Calu3 (cell line): ENCODE data around the gene DLX1. TPM values are rescaled to one million over a fixed set of nuclear protein-coding genes. Genes with fewer than 3 reads are reported as not detected.

Experiments
- BruUV-seq: library from RNA; stranded (reverse); fragments of 400-500 nt; replicated peaks from 2 replicates; lab custom pipeline; 2021; lab: Mats Ljungman, UMichigan
- CTCF ChIA-PET: fragments of 300-600 bp; sonication (Branson Sonifier 250); formaldehyde crosslinking; loops from one replicate; lab custom pipeline; 2022; ENCODE audit warnings: antibody characterized with exemption; lab: Charles Lee
- DNase-seq: peaks from one replicate; pipeline ENCODE4 v3.0.0; 2022
- H3K27ac Mint-ChIP-seq: one replicate; pipeline ENCODE4 v1.8.0; 2022; ENCODE audit warnings: mixed read lengths; ENCODE audit not compliant: unreplicated experiment
- H3K27me3 Mint-ChIP-seq: one replicate; pipeline ENCODE4 v1.8.0; 2022; ENCODE audit warnings: mixed read lengths; ENCODE audit not compliant: unreplicated experiment
- H3K36me3 Mint-ChIP-seq: one replicate; pipeline ENCODE4 v1.8.0; 2022; ENCODE audit warnings: mild to moderate bottlenecking, moderate library complexity, mixed read lengths; ENCODE audit not compliant: insufficient read depth, unreplicated experiment
- H3K4me1 Mint-ChIP-seq: one replicate; pipeline ENCODE4 v1.8.0; 2022; ENCODE audit warnings: mild to moderate bottlenecking, low read depth, mixed read lengths; ENCODE audit not compliant: unreplicated experiment
- H3K4me3 Mint-ChIP-seq: one replicate; pipeline ENCODE4 v1.8.0; 2022; ENCODE audit warnings: mild to moderate bottlenecking, low read depth, moderate library complexity, mixed read lengths; ENCODE audit not compliant: unreplicated experiment
- H3K9me3 Mint-ChIP-seq: one replicate; pipeline ENCODE4 v1.8.0; 2022; ENCODE audit warnings: low read depth, mixed read lengths; ENCODE audit not compliant: unreplicated experiment
- intact Hi-C: fragments of 100-400 bp; cut with micrococcal nuclease; formaldehyde crosslinking; loops from one replicate; pipeline ENCODE4 v1.10.0; 2022; ENCODE audit not compliant: unreplicated experiment
- total RNA-seq: library from RNA; stranded (reverse); gene quantifications from 2 replicates; pipeline ENCODE4 v1.2.3, GENCODE V29; 2022
- TF ChIP-seq, protein P1 (sequence below): fragments of 200-600 bp; IDR thresholded peaks from one replicate; pipeline ENCODE4 v1.8.0; 2022; ENCODE audit warnings: antibody characterized with exemption; ENCODE audit not compliant: unreplicated experiment

Gene DLX1
- total RNA-seq, 1 experiment from 2014 or later: not detected

DNA sequence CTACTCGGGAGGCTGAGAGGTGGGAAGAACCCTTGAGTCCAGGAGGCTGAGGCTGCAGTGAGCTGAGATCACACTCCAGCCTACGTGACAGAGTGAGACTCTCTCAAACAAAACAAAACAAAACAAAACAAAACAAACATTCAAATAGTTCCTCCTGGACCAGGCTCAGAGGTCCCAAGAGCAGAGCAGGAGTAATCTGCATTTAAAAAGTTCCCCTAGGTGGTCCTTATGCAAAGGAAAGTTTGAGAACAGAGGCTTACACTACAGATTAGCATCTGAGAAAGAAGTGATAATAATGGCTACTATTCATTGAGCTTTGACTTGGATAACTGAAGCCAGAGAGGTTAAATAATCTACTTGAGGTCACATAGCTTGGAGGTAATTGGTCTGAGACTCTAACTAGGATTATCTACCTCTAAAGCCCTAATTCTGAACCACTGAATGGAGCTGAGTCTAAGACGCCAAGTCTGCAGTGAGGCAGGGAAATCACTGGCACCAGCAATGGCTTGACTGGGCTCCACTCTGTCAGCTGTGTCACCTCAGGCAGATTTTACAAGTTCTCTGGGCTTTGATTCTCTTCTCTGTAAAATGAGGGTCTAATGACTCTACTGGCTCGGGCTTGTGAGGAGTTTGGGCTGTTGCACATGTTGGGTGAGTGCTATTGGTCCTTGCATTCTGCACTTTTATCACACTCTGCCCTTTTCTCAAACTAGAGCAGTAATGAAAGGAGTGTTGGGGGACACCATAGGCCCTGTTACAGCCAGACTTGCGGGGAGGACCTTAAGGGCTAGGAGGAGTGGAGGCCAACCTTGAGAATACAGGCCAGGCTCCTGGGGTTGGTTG lies 46.6 kb downstream of the DLX1 start:
- Mint-ChIP-seq H3K4me3 (no peak overlapping the region), H3K9me3 (no peaks in the 10 kb centered on the region), H3K27ac (no peak overlapping the region), H3K36me3 (no peaks in the 10 kb centered on the region), H3K27me3 (no peaks in the 10 kb centered on the region), H3K4me1 (no peaks in the 10 kb centered on the region)
- CTCF ChIA-PET: no interaction called here
- TF ChIP-seq, protein P1, sequence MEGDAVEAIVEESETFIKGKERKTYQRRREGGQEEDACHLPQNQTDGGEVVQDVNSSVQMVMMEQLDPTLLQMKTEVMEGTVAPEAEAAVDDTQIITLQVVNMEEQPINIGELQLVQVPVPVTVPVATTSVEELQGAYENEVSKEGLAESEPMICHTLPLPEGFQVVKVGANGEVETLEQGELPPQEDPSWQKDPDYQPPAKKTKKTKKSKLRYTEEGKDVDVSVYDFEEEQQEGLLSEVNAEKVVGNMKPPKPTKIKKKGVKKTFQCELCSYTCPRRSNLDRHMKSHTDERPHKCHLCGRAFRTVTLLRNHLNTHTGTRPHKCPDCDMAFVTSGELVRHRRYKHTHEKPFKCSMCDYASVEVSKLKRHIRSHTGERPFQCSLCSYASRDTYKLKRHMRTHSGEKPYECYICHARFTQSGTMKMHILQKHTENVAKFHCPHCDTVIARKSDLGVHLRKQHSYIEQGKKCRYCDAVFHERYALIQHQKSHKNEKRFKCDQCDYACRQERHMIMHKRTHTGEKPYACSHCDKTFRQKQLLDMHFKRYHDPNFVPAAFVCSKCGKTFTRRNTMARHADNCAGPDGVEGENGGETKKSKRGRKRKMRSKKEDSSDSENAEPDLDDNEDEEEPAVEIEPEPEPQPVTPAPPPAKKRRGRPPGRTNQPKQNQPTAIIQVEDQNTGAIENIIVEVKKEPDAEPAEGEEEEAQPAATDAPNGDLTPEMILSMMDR: no peak
- DNase-seq: no peak
- BruUV-seq: no TSS peak
- intact Hi-C loops: no loop called here

DNA sequence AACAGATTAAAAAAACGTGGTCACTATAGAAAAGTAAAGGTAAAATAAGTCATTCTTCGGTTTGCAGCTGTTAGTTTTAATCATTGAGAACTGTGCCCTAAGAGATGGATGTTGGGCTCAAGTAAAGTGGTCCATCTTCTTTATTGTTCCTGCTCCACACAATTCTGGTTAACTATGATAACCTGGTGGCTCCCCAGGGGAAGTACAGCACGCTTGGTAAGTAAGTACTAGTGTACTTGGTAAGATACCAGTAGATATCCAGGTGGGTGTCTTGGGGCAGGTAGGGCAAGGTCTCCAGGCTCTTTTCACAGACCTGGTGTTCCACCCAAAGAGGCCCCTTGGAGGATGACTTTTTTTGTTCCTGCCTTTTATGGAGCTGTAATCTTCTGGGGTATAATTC lies 49.0 kb downstream of the DLX1 start:
- H3K27me3 Mint-ChIP-seq: no peaks in the 10 kb centered on the region
- no peaks in the 10 kb centered on the region for H3K36me3 Mint-ChIP-seq
- no TSS peak for BruUV-seq
- H3K4me3 Mint-ChIP-seq: no peak overlapping the region
- DNase-seq: no peak
- no peaks in the 10 kb centered on the region for H3K4me1 Mint-ChIP-seq
- TF ChIP-seq, protein P1: no peak
- no peaks in the 10 kb centered on the region for H3K9me3 Mint-ChIP-seq
- H3K27ac Mint-ChIP-seq: no peak overlapping the region
- intact Hi-C loops: no loop called here
- CTCF ChIA-PET: interaction anchor here (0.6 to 0.7 kb wide), 2 partner anchors 8 to 92 kb away, joined by 5 to 7 read pairs; no protein-coding TSS in a partner anchor

DNA sequence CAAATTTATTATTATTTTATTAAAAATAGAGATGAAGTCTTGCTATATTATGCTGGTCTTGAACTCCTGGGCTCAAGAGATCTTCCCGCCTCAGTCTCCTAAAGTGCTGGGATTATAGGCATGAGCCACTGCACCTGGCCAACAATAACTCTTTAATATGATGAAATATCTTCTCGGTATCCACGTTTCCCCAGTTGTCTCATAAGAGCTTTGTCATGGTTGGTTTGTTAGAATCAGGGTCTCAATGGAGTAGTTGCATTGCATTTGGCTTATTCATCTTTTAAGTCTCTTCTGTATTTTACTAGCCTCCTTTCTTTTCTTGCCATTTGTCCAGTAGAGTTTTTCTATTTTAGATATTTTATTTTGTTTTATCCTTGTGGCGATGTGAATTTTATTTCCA lies 50.1 kb downstream of the DLX1 start:
- CTCF ChIA-PET: no interaction called here
- H3K9me3 Mint-ChIP-seq: no peaks in the 10 kb centered on the region
- no peaks in the 10 kb centered on the region for H3K27me3 Mint-ChIP-seq
- no TSS peak for BruUV-seq
- DNase-seq: no peak
- TF ChIP-seq, protein P1: no peak
- no peaks in the 10 kb centered on the region for H3K36me3 Mint-ChIP-seq
- intact Hi-C loops: no loop called here
- no peak overlapping the region for H3K4me3 Mint-ChIP-seq
- no peak overlapping the region for H3K27ac Mint-ChIP-seq
- no peaks in the 10 kb centered on the region for H3K4me1 Mint-ChIP-seq

DNA sequence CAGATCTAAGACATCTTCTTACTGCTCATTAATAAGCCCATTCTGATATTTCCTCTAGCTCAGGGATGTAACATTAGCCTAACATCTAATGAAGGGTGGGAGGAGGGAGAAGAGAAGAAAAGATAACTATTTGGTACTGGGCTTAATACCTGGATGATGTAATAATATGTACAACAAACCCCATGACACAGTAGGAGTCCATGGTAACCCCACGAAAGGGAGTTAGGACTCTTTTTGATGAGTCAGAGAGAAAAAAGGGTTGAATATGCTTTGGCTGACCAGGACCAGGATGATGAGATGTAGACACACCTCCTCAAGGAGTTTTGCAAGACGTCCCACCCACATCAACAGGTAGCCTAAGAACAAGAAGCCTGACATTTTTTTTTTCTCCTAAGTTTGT lies 51.8 kb downstream of the DLX1 start:
- peaks cover 8% of the 10 kb centered on the region for H3K27me3 Mint-ChIP-seq
- intact Hi-C loops: no loop called here
- BruUV-seq: no TSS peak
- H3K9me3 Mint-ChIP-seq: no peaks in the 10 kb centered on the region
- no peak overlapping the region for H3K4me3 Mint-ChIP-seq
- CTCF ChIA-PET: no interaction called here
- no peaks in the 10 kb centered on the region for H3K4me1 Mint-ChIP-seq
- no peak for DNase-seq
- TF ChIP-seq, protein P1: no peak
- no peak overlapping the region for H3K27ac Mint-ChIP-seq
- no peaks in the 10 kb centered on the region for H3K36me3 Mint-ChIP-seq
